H1 (cell line): Measurements from ENCODE around the gene CREBBP. TPM values are rescaled to one million over a fixed set of nuclear protein-coding genes. Genes with fewer than 3 reads are reported as not detected.

ENCODE experiments used
- CTCF ChIA-PET: fragments of 300-600 bp; sonication (Branson Sonifier 250); formaldehyde crosslinking; loops from one replicate; lab custom pipeline; 2021; ENCODE audit not compliant: partially characterized antibody; lab: Charles Lee
- POLR2A ChIA-PET: fragments of 300-600 bp; sonication (Branson Sonifier 250); formaldehyde crosslinking; loops from one replicate; lab custom pipeline; 2021; ENCODE audit warnings: inconsistent platforms; ENCODE audit not compliant: partially characterized antibody; lab: Charles Lee
- DNase-seq, 2 experiments: peaks; one replicate each; pipeline versions ENCODE4 v3.0.0 to v3.0.0-alpha.2; 2010 to 2022; ENCODE audit warnings: low spot score in 2 of 2, low read depth in 1 of 2, mixed read lengths in 1 of 2
- FAIRE-seq: peaks from 2 replicates; lab custom pipeline; 2011; peaks lifted over from hg19 to GRCh38; lab: Jason Lieb, UNC
- H2AFZ ChIP-seq: 2 replicates; pipeline ENCODE4 v1.8.1; 2012; ENCODE audit warnings: low read length, inconsistent platforms
- H2AK5ac ChIP-seq: 2 replicates; pipeline ENCODE4 v1.6.1; 2013; ENCODE audit warnings: low read depth, low read length
- H2BK120ac ChIP-seq: replicated peaks from 2 replicates; pipeline ENCODE3; 2013; ENCODE audit warnings: low read depth, low read length, inconsistent platforms
- H2BK12ac ChIP-seq: 2 replicates; pipeline ENCODE4 v1.6.1; 2013; ENCODE audit warnings: low read depth, low read length
- H2BK15ac ChIP-seq: 2 replicates; pipeline ENCODE4 v1.6.1; 2013; ENCODE audit warnings: low read length
- H2BK20ac ChIP-seq: 2 replicates; pipeline ENCODE4 v1.6.1; 2013; ENCODE audit warnings: low read length
- H2BK5ac ChIP-seq: 2 replicates; pipeline ENCODE4 v1.6.1; 2013; ENCODE audit warnings: low read depth, low read length
- H3K14ac ChIP-seq: 2 replicates; pipeline ENCODE4 v1.6.1; 2013; ENCODE audit warnings: inconsistent platforms; ENCODE audit not compliant: insufficient read length
- H3K18ac ChIP-seq: 2 replicates; pipeline ENCODE4 v1.6.1; 2013; ENCODE audit warnings: low read length; ENCODE audit errors: extremely low read depth
- H3K23ac ChIP-seq: 2 replicates; pipeline ENCODE4 v1.6.1; 2013; ENCODE audit warnings: inconsistent platforms; ENCODE audit not compliant: insufficient read length
- H3K23me2 ChIP-seq: 2 replicates; pipeline ENCODE4 v1.6.1; 2013; ENCODE audit warnings: low read depth, low read length
- H3K27ac ChIP-seq: 2 replicates; pipeline ENCODE4 v1.6.1; 2011; ENCODE audit warnings: low read depth, low read length, inconsistent platforms
- H3K27me3 ChIP-seq, 4 experiments: replicated peaks in 1 of 4; 1 replicate in 1 of 4; 2 replicates in 3 of 4; pipeline versions ENCODE4 v1.6.1 to v1.8.1; 2011 to 2013; ENCODE audit warnings: low read length in 3 of 4, mild to moderate bottlenecking in 3 of 4, inconsistent platforms in 2 of 4, mixed read lengths in 2 of 4, moderate library complexity in 1 of 4; ENCODE audit not compliant: control insufficient read depth in 3 of 4, insufficient read depth in 3 of 4; ENCODE audit errors: extremely low read depth in 1 of 4
- H3K36me3 ChIP-seq, 4 experiments: 2 replicates each; pipeline versions ENCODE4 v1.6.1 to v1.8.1; 2011 to 2013; ENCODE audit warnings: mild to moderate bottlenecking in 4 of 4, low read length in 3 of 4, moderate library complexity in 2 of 4, control low read depth in 1 of 4, inconsistent platforms in 1 of 4; ENCODE audit not compliant: insufficient read depth in 4 of 4, control insufficient read depth in 2 of 4
- H3K4ac ChIP-seq: replicated peaks from 2 replicates; pipeline ENCODE3; 2013; ENCODE audit warnings: low read length, low read depth, mixed read lengths, inconsistent platforms; ENCODE audit not compliant: insufficient read length
- H3K4me1 ChIP-seq, 4 experiments: replicated peaks in 1 of 4; 1 replicate in 1 of 4; 2 replicates in 3 of 4; pipeline versions ENCODE4 v1.6.1 to v1.8.1; 2011 to 2013; ENCODE audit warnings: low read length in 3 of 4, inconsistent platforms in 2 of 4, mixed read lengths in 1 of 4; ENCODE audit not compliant: insufficient read depth in 4 of 4, control insufficient read depth in 3 of 4
- H3K4me2 ChIP-seq, 2 experiments: 2 replicates each; pipeline versions ENCODE4 v1.6.1 to v1.8.1; 2011 to 2013; ENCODE audit warnings: low read depth in 2 of 2, low read length in 2 of 2, control low read depth in 1 of 2, inconsistent platforms in 1 of 2, mild to moderate bottlenecking in 1 of 2; ENCODE audit not compliant: insufficient read depth in 1 of 2
- H3K4me3 ChIP-seq, 4 experiments: fragments of 200-600, 300-600 bp in 1 of 4; sonication (generic), shearing (Covaris generic), sonication (Bioruptor Twin) in 1 of 4; 2 replicates each; pipeline versions ENCODE4 v1.5.1 to v1.8.1; 2011 to 2016; ENCODE audit warnings: low read length in 4 of 4, low read depth in 3 of 4, control low read depth in 2 of 4, inconsistent platforms in 2 of 4, mild to moderate bottlenecking in 2 of 4, mixed read lengths in 1 of 4, moderate library complexity in 1 of 4; ENCODE audit not compliant: insufficient read depth in 2 of 4; ENCODE audit errors: extremely low read depth in 1 of 4
- H3K56ac ChIP-seq: replicated peaks from 2 replicates; pipeline ENCODE3; 2013; ENCODE audit warnings: low read depth, mild to moderate bottlenecking, mixed read lengths, low read length, inconsistent platforms; ENCODE audit not compliant: insufficient read length
- H3K79me1 ChIP-seq: 2 replicates; pipeline ENCODE4 v1.6.1; 2013; ENCODE audit warnings: low read depth, low read length, control low read depth
- H3K79me2 ChIP-seq, 2 experiments: 2 replicates each; pipeline versions ENCODE4 v1.6.1 to v1.8.1; 2012 to 2013; ENCODE audit warnings: low read length in 2 of 2, mild to moderate bottlenecking in 2 of 2, inconsistent platforms in 1 of 2; ENCODE audit not compliant: insufficient read depth in 2 of 2, control insufficient read depth in 1 of 2
- H3K9ac ChIP-seq, 4 experiments: replicated peaks in 1 of 4; 1 replicate in 1 of 4; 2 replicates in 3 of 4; pipeline versions ENCODE4 v1.6.1 to v1.8.1; 2011 to 2013; ENCODE audit warnings: low read depth in 3 of 4, low read length in 3 of 4, control low read depth in 2 of 4, mild to moderate bottlenecking in 2 of 4, moderate library complexity in 2 of 4, inconsistent platforms in 1 of 4; ENCODE audit errors: extremely low read depth in 1 of 4
- H3K9me3 ChIP-seq, 2 experiments: 2 replicates each; pipeline versions ENCODE4 v1.6.1 to v1.8.1; 2012 to 2013; ENCODE audit warnings: mild to moderate bottlenecking in 2 of 2, moderate library complexity in 2 of 2, control low read depth in 1 of 2, inconsistent platforms in 1 of 2, low read depth in 1 of 2, low read length in 1 of 2, mixed read lengths in 1 of 2; ENCODE audit not compliant: insufficient read depth in 2 of 2
- H4K20me1 ChIP-seq, 2 experiments: replicated peaks in 1 of 2; 2 replicates each; pipeline versions ENCODE3 to v1.8.1; 2011 to 2013; ENCODE audit warnings: inconsistent platforms in 2 of 2, low read length in 2 of 2, mild to moderate bottlenecking in 1 of 2; ENCODE audit not compliant: insufficient read depth in 2 of 2, control insufficient read depth in 1 of 2
- H4K5ac ChIP-seq: 2 replicates; pipeline ENCODE4 v1.6.1; 2013; ENCODE audit warnings: low read length, low read depth, mixed read lengths, inconsistent platforms; ENCODE audit not compliant: insufficient read length
- H4K8ac ChIP-seq: 2 replicates; pipeline ENCODE4 v1.8.0; 2013; ENCODE audit warnings: mild to moderate bottlenecking, moderate library complexity, low read length, inconsistent platforms; ENCODE audit not compliant: insufficient read depth; ENCODE audit errors: extremely low read depth
- H4K91ac ChIP-seq: replicated peaks from 2 replicates; pipeline ENCODE3; 2013; ENCODE audit warnings: low read length, mixed read lengths, inconsistent platforms; ENCODE audit not compliant: insufficient read length
- RFX5 ChIP-seq: IDR thresholded peaks from 2 replicates; pipeline ENCODE4 v1.6.1; 2011; ENCODE audit warnings: low read depth, low read length, improper control_type of control experiment, borderline replicate concordance
- WGBS, 2 experiments: shearing (Covaris generic) in 1 of 2; methylation state at CpG; one replicate each; pipeline versions ENCODE4 v1.1.6 to v1.1.7; 2013 to 2015; ENCODE audit warnings: low lambda C conversion rate in 2 of 2, mixed read lengths in 2 of 2, inconsistent platforms in 1 of 2, low coverage in 1 of 2, missing lambda C conversion rate in 1 of 2; ENCODE audit not compliant: insufficient replicate concordance in 2 of 2, insufficient coverage in 1 of 2, insufficient read length in 1 of 2; ENCODE audit errors: extremely low coverage in 1 of 2, missing lambda C conversion rate in 1 of 2; 5-methylcytosine and 5-hydroxymethylcytosine counted together
- polyA plus RNA-seq, 7 experiments: library from polyadenylated mRNA; depleted of rRNA in 3 of 7; stranded (reverse) in 5 of 7; unstranded in 2 of 7; fragments of >200 nt in 5 of 7; fragments of 200-250 nt in 2 of 7; gene quantifications; 1 replicate in 5 of 7; 2 replicates in 1 of 7; 4 replicates in 1 of 7; pipeline versions ENCODE4 v1.2.1 to v1.2.3, GENCODE V29; 2011 to 2013; ENCODE audit warnings: missing spikeins in 2 of 7, mixed read lengths in 2 of 7
- total RNA-seq: library from RNA; stranded (reverse); fragmentation: NEBNext Ultra II Directional; extraction: Animal tissue kit (Norgen Biotek cat#: 25700); gene quantifications from 2 replicates; pipeline ENCODE4 v1.2.1, GENCODE V29; 2021

Gene CREBBP
- total and polyA plus RNA-seq, 2 of the 8 experiments (the other 6 are each of a cell fraction or from before 2014, with no cell fraction given) = 10.0 to 60.1 TPM

DNA sequence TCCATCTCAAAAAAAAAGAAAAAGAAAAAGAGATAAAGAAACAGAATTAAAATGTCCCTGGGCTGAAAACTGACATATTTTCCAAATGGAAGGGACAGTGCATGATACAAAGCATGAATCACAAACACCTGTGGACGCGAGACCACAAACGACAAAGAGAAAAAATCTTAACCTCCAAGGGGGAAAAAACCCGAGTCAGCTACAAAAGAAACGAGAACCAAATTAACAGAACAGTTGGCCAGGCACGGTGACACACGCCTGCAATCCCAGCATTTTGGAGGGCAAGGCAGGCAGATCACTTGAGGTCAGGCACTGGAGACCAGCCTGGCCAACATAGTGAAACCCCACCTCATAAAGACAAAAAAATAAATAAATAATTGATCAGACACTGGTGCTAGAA, 165.1 kb downstream of the CREBBP start:
- Histone ChIP-seq H3K27ac (no peak overlapping the region), H3K4ac (no peak overlapping the region), H2BK20ac (no peak overlapping the region), H2AK5ac (no peak overlapping the region), H3K4me2 (no peak overlapping the region; a peak in 1 of 4 replicates), H3K4me1 (peaks cover 0 to 6% (median 1%) of the 10 kb centered on the region in 4 experiments; a peak in 4 of 7 replicates), H4K5ac (no peak overlapping the region), H2BK12ac (no peak overlapping the region), H3K79me1 (peaks cover 13% of the 10 kb centered on the region; the same call in 1 of the 2 replicates), H3K27me3 (no peaks in the 10 kb centered on the region), H3K4me3 (no peak overlapping the region), H3K9ac (no peak overlapping the region), H4K8ac (no peak overlapping the region), H2BK5ac (no peak overlapping the region), H3K18ac (no peak overlapping the region), H2BK15ac (no peak overlapping the region), H2BK120ac (no peak overlapping the region), H4K91ac (no peak overlapping the region), H3K79me2 (peaks cover 8 to 62% of the 10 kb centered on the region in 2 experiments), H3K56ac (no peak overlapping the region), H2AFZ (no peak overlapping the region), H4K20me1 (peaks cover 4% of the 10 kb centered on the region in 2 experiments), H3K23me2 (peaks cover 10% of the 10 kb centered on the region), H3K9me3 (no peaks in the 10 kb centered on the region), H3K36me3 (peaks cover 0 to 10% (median under 1%) of the 10 kb centered on the region in 4 experiments; a peak in 3 of 8 replicates), H3K23ac (no peak overlapping the region), H3K14ac (no peak overlapping the region)
- FAIRE-seq = no peak
- WGBS, 2 experiments = 93% methylated on average over 7 of the region's 7 CpGs; no CpG with 5 or more reads in 1 of the 2 experiments
- CTCF ChIA-PET = no interaction called here
- no peak for DNase-seq
- TF ChIP-seq RFX5 = no peak
- POLR2A ChIA-PET = interaction anchor here (1.6 to 2.1 kb wide), 2 partner anchors 10 to 20 kb away, joined by 3 to 5 read pairs; no protein-coding TSS in a partner anchor
